Measurements from ENCODE around the gene GLG1. TPM values are rescaled to one million over a fixed set of nuclear protein-coding genes. Genes with fewer than 3 reads are reported as not detected.

Gene GLG1
- polyA plus RNA-seq, 1 donor from 2014 or later = 36.6 TPM

DNA sequence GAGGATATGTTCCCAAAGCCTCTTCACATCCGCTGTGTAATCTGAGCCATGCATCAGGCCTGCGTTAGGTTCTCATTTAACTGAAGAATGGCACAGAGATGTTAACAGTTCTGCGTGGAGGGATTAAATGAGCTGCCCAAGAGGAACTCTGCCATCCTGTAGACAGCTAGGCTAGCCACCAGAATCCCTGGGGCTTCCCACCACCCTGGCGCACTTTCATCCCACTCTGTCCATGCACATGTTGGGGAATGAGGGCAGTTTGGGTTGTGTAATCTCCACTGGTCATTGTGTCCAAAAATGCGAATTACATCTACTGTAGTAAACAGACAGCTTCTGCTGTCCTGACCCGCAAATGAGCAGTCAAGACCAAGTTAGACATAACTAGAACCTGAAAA, 1.0 kb upstream of the GLG1 start:
- Histone ChIP-seq H2AFZ (ENCODE audit: low read depth, low read length) (no peak overlapping the region), H3K27me3 (ENCODE audit: insufficient read depth, low read depth, low read length) (no peaks in the 10 kb centered on the region), H3K9ac (ENCODE audit: low read length) (no peak overlapping the region), H3K4me2 (ENCODE audit: low read length) (no peak overlapping the region), H3K9me3 (ENCODE audit: low read length) (no peaks in the 10 kb centered on the region), H3K4me3 (ENCODE audit: low read length) (no peak overlapping the region), H3K9me2 (ENCODE audit: insufficient read depth, low read length) (no peaks in the 10 kb centered on the region), H3K36me3 (ENCODE audit: insufficient read depth, low read length) (no peaks in the 10 kb centered on the region), H3K27ac (ENCODE audit: low read length) (no peak overlapping the region), H4K20me1 (ENCODE audit: insufficient read depth) (no peaks in the 10 kb centered on the region), H3F3A (ENCODE audit: insufficient read depth, low read length, poor library complexity, severe bottlenecking) (no peaks in the 10 kb centered on the region), H3K79me2 (replicated peaks; ENCODE audit: insufficient read depth, low read length) (peaks cover 33% of the 10 kb centered on the region)
- no peak for TF ChIP-seq REST (IDR thresholded peaks at IDR 0.05; ENCODE audit: borderline replicate concordance)
- TF ChIP-seq RAD21 (conservative IDR thresholded peaks at IDR 0.05) = no peak
- TF ChIP-seq EZH2 (IDR thresholded peaks at IDR 0.05; ENCODE audit: borderline replicate concordance, insufficient read depth, low read length, poor library complexity, severe bottlenecking) = no peak
- TF ChIP-seq TAF1 (IDR thresholded peaks at IDR 0.05; ENCODE audit: low read depth) = no peak
- TF ChIP-seq EP300 (conservative IDR thresholded peaks at IDR 0.05; ENCODE audit: poor library complexity, severe bottlenecking) = no peak

DNA sequence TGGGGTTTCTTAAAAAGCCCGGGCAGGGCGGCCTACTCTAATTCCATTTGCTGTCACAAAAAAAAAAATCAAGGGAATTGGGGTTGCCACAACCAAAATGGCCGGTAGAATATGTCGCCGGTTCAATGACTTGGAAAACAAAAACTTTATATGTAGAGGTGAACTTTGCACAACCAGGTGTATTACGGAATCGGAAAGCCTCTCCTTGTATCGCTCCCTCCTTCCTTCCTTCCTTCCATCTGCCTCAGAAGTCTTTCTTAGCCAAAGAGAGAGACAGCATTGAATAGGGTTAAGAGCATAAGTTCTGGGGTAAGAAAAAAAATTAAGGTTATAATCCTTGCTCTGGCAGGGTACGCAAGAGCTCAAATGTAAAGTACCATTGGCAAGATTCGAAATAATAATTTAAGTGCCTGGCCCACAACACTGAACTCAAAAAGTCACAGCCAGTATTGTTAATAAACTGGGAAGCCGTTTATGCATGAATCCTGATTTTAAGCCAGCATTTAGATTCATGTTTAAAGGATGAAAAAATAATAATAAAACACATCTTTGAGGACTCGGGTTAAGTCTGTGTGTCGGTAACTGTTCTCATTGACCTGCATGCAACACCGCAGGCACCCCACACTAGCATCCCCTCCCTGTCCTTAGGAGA, 522 bp upstream of the GLG1 start:
- H3K9me2 ChIP-seq (ENCODE audit: insufficient read depth, low read length) = no peaks in the 10 kb centered on the region
- H3K79me2 ChIP-seq (replicated peaks; ENCODE audit: insufficient read depth, low read length) = peaks cover 38% of the 10 kb centered on the region
- peak overlapping the region; percentile 99 for H3K4me3 ChIP-seq (ENCODE audit: low read length)
- H3K36me3 ChIP-seq (ENCODE audit: insufficient read depth, low read length) = no peaks in the 10 kb centered on the region
- peak overlapping the region; percentile 70 for H3K4me2 ChIP-seq (ENCODE audit: low read length)
- peak overlapping the region; percentile 96 for H3K9ac ChIP-seq (ENCODE audit: low read length)
- H3K27ac ChIP-seq (ENCODE audit: low read length) = peak overlapping the region; percentile 94
- H4K20me1 ChIP-seq (ENCODE audit: insufficient read depth) = no peaks in the 10 kb centered on the region
- no peaks in the 10 kb centered on the region for H3K27me3 ChIP-seq (ENCODE audit: insufficient read depth, low read depth, low read length)
- H3K9me3 ChIP-seq (ENCODE audit: low read length) = no peaks in the 10 kb centered on the region
- TF ChIP-seq POLR2AphosphoS5 (IDR thresholded peaks at IDR 0.05) (no peak), RAD21 (conservative IDR thresholded peaks at IDR 0.05) (no peak), SMC3 (conservative IDR thresholded peaks at IDR 0.05; ENCODE audit: poor library complexity) (no peak), REST (IDR thresholded peaks at IDR 0.05; ENCODE audit: borderline replicate concordance) (no peak), MXI1 (conservative IDR thresholded peaks at IDR 0.05; ENCODE audit: poor library complexity, severe bottlenecking) (no peak), EP300 (conservative IDR thresholded peaks at IDR 0.05; ENCODE audit: poor library complexity, severe bottlenecking) (no peak), EZH2 (IDR thresholded peaks at IDR 0.05; ENCODE audit: borderline replicate concordance, insufficient read depth, low read length, poor library complexity, severe bottlenecking) (no peak), TAF1 (IDR thresholded peaks at IDR 0.05; ENCODE audit: low read depth) (no peak)
- TF ChIP-seq, protein P1, sequence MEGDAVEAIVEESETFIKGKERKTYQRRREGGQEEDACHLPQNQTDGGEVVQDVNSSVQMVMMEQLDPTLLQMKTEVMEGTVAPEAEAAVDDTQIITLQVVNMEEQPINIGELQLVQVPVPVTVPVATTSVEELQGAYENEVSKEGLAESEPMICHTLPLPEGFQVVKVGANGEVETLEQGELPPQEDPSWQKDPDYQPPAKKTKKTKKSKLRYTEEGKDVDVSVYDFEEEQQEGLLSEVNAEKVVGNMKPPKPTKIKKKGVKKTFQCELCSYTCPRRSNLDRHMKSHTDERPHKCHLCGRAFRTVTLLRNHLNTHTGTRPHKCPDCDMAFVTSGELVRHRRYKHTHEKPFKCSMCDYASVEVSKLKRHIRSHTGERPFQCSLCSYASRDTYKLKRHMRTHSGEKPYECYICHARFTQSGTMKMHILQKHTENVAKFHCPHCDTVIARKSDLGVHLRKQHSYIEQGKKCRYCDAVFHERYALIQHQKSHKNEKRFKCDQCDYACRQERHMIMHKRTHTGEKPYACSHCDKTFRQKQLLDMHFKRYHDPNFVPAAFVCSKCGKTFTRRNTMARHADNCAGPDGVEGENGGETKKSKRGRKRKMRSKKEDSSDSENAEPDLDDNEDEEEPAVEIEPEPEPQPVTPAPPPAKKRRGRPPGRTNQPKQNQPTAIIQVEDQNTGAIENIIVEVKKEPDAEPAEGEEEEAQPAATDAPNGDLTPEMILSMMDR (IDR thresholded peaks at IDR 0.05; ENCODE audit: poor library complexity, severe bottlenecking) = no peak
- H2AFZ ChIP-seq (ENCODE audit: low read depth, low read length) = peak overlapping the region; percentile 90
- no peaks in the 10 kb centered on the region for H3F3A ChIP-seq (ENCODE audit: insufficient read depth, low read length, poor library complexity, severe bottlenecking)

Data from neural cell (in vitro differentiated cells).